Activated B cell treated with CpG ODN at 0.5 μM for 24 hours (primary cell): ENCODE data around the gene MRPS35. TPM values are rescaled to one million over a fixed set of nuclear protein-coding genes. Genes with fewer than 3 reads are reported as not detected.
"Not testable (repeated sequence)": the region's sequence is repeated elsewhere in the genome, so short reads cannot be mapped to it uniquely, and the experiment has no call there.

Source experiments
- ATAC-seq: fragments of 200-7000 bp; cut with Tn5 transposase; one replicate; pipeline ENCODE4 v1.10.0; 2021; ENCODE audit warnings: low read depth, mild to moderate bottlenecking, moderate library complexity
- CTCF ChIA-PET: fragments of 350-600 bp; sonication (Branson Sonifier 250); formaldehyde crosslinking; loops from one replicate; lab custom pipeline; 2021; ENCODE audit warnings: antibody characterized with exemption; lab: Charles Lee
- POLR2A ChIA-PET: fragments of 350-600 bp; sonication (Branson Sonifier 250); formaldehyde crosslinking; loops from one replicate; lab custom pipeline; 2021; ENCODE audit warnings: antibody characterized with exemption; lab: Charles Lee
- DNase-seq: peaks from one replicate; pipeline ENCODE4 v3.0.0; 2022
- H3K27ac Mint-ChIP-seq: one replicate; pipeline ENCODE4 v1.8.0; 2020; ENCODE audit warnings: mixed read lengths
- H3K27me3 Mint-ChIP-seq: one replicate; pipeline ENCODE4 v1.8.0; 2021; ENCODE audit warnings: mixed read lengths
- H3K36me3 Mint-ChIP-seq: one replicate; pipeline ENCODE4 v1.8.0; 2021; ENCODE audit warnings: low read depth, mixed read lengths
- H3K4me1 Mint-ChIP-seq: one replicate; pipeline ENCODE4 v1.8.0; 2021; ENCODE audit warnings: mixed read lengths
- H3K4me3 Mint-ChIP-seq: one replicate; pipeline ENCODE4 v1.8.0; 2020; ENCODE audit warnings: mild to moderate bottlenecking, mixed read lengths
- H3K9me3 Mint-ChIP-seq: one replicate; pipeline ENCODE4 v1.8.0; 2020; ENCODE audit warnings: mixed read lengths
- CTCF ChIP-seq: fragments of 200-600 bp; IDR thresholded peaks from one replicate; pipeline ENCODE4 v1.8.0; 2022; ENCODE audit warnings: antibody characterized with exemption, mild to moderate bottlenecking
- intact Hi-C: fragments of 100-400 bp; cut with micrococcal nuclease; formaldehyde crosslinking; loops from one replicate; pipeline ENCODE4 v1.15.1; 2024
- total RNA-seq: library from RNA; stranded (reverse); gene quantifications from 2 replicates; pipeline ENCODE4 v1.2.3, GENCODE V29; 2022

Gene MRPS35
- total RNA-seq, 1 donor from 2014 or later: 36.2 TPM

- CTCF ChIA-PET: interaction anchor here (0.8 to 3.2 kb wide), 6 partner anchors 8 to 208 kb away, joined by 3 to 23 read pairs (median 6); partner anchors contain the start of genes KLHL42 and MANSC4
- no peak for TF ChIP-seq CTCF
These were observed 23.2 kb downstream of the MRPS35 start for GRCh38 chr12:27733791-27734190.

GRCh38 chr12:27734321-27734720, 23.7 kb downstream of the MRPS35 start:
- H3K27ac Mint-ChIP-seq, H3K4me1 Mint-ChIP-seq, H3K9me3 Mint-ChIP-seq, POLR2A ChIA-PET, H3K4me3 Mint-ChIP-seq, ATAC-seq, DNase-seq, H3K27me3 Mint-ChIP-seq: not testable (repeated sequence)
- intact Hi-C loops: loop anchor here (5.0 kb wide), 1 partner anchor 48 kb away; the partner anchor contains the start of genes KLHL42 and MANSC4
- CTCF ChIA-PET: interaction anchor here (2.1 to 3.2 kb wide), 3 partner anchors 45 to 207 kb away, joined by 5 to 23 read pairs (median 19); partner anchors contain the start of genes KLHL42 and MANSC4
- peaks cover 61% of the 10 kb centered on the region for H3K36me3 Mint-ChIP-seq

More at GRCh38 chr12:27733791-27734190, 23.2 kb downstream of the MRPS35 start:
- Mint-ChIP-seq H3K4me3 (no peak overlapping the region), H3K36me3 (peaks cover 62% of the 10 kb centered on the region), H3K9me3 (no peaks in the 10 kb centered on the region), H3K27ac (no peak overlapping the region), H3K27me3 (no peaks in the 10 kb centered on the region), H3K4me1 (no peaks in the 10 kb centered on the region)
- intact Hi-C loops: loop anchor here (1.0 to 5.0 kb wide), 3 partner anchors 49 to 207 kb away; partner anchors contain the start of genes KLHL42 and MANSC4
- no peak for DNase-seq
- no peak for ATAC-seq
- POLR2A ChIA-PET: no interaction called here

- CTCF ChIA-PET: no interaction called here
- TF ChIP-seq CTCF: no peak
- DNase-seq (no peak), ATAC-seq (no peak)
- intact Hi-C loops: no loop called here
- Mint-ChIP-seq H3K4me3 (no peak overlapping the region), H3K36me3 (peaks cover 73% of the 10 kb centered on the region), H3K9me3 (no peaks in the 10 kb centered on the region), H3K27ac (no peak overlapping the region), H3K27me3 (no peaks in the 10 kb centered on the region), H3K4me1 (no peaks in the 10 kb centered on the region)
- POLR2A ChIA-PET: no interaction called here
These were observed 33.0 kb downstream of the MRPS35 start for GRCh38 chr12:27743601-27744000.

- ATAC-seq, DNase-seq, POLR2A ChIA-PET, intact Hi-C loops, H3K4me3 Mint-ChIP-seq, H3K4me1 Mint-ChIP-seq, H3K9me3 Mint-ChIP-seq, H3K27me3 Mint-ChIP-seq, H3K27ac Mint-ChIP-seq: not testable (repeated sequence)
- CTCF ChIA-PET: interaction anchor here (1.2 kb wide), 1 partner anchor 195 kb away, joined by 3 read pairs; no protein-coding TSS in a partner anchor
- H3K36me3 Mint-ChIP-seq: peaks cover 63% of the 10 kb centered on the region
These were observed 35.1 kb downstream of the MRPS35 start for GRCh38 chr12:27745734-27746133.

GRCh38 chr12:27747111-27747820, 36.6 kb downstream of the MRPS35 start:
- CTCF ChIA-PET: interaction anchor here (1.2 kb wide), 1 partner anchor 194 kb away, joined by 3 read pairs; no protein-coding TSS in a partner anchor
- POLR2A ChIA-PET: no interaction called here
- H3K9me3 Mint-ChIP-seq: no peaks in the 10 kb centered on the region
- no peaks in the 10 kb centered on the region for H3K27me3 Mint-ChIP-seq
- TF ChIP-seq CTCF: no peak
- H3K36me3 Mint-ChIP-seq: peaks cover 62% of the 10 kb centered on the region
- DNase-seq (no peak), ATAC-seq (no peak)
- H3K27ac Mint-ChIP-seq: no peak overlapping the region
- no peaks in the 10 kb centered on the region for H3K4me1 Mint-ChIP-seq
- H3K4me3 Mint-ChIP-seq: no peak overlapping the region
- intact Hi-C loops: no loop called here

GRCh38 chr12:27751386-27752047, 40.9 kb downstream of the MRPS35 start:
- CTCF ChIA-PET: no interaction called here

More at GRCh38 chr12:27751386-27752047, 40.9 kb downstream of the MRPS35 start:
- H3K27me3 Mint-ChIP-seq: no peaks in the 10 kb centered on the region
- no peak for TF ChIP-seq CTCF
- ATAC-seq: no peak
- intact Hi-C loops: no loop called here
- H3K36me3 Mint-ChIP-seq: peaks cover 53% of the 10 kb centered on the region
- no peaks in the 10 kb centered on the region for H3K9me3 Mint-ChIP-seq
- no peak for DNase-seq
- POLR2A ChIA-PET: no interaction called here
- no peaks in the 10 kb centered on the region for H3K4me1 Mint-ChIP-seq
- no peak overlapping the region for H3K27ac Mint-ChIP-seq
- no peak overlapping the region for H3K4me3 Mint-ChIP-seq
